H1 (cell line): ENCODE data around the gene RELB.

Experiments used
- BRCA1 ChIP-seq: IDR thresholded peaks from 2 replicates; pipeline ENCODE4 v1.6.1; 2012; ENCODE audit warnings: low read depth, low read length, improper control_type of control experiment
- EZH2 ChIP-seq: fragments of 200-600 bp; sonication (generic); IDR thresholded peaks from 2 replicates; pipeline ENCODE4 v1.7.1; 2012; ENCODE audit warnings: low read depth, mild to moderate bottlenecking, moderate library complexity, low read length, inconsistent platforms; ENCODE audit not compliant: severe bottlenecking
- NRF1 ChIP-seq: IDR thresholded peaks from 2 replicates; pipeline ENCODE4 v1.6.1; 2011; ENCODE audit warnings: mild to moderate bottlenecking, low read depth, low read length, improper control_type of control experiment
- POLR2A ChIP-seq, 2 experiments: IDR thresholded peaks; 1 replicate in 1 of 2; 2 replicates in 1 of 2; pipeline ENCODE4 v1.6.1; 2011; ENCODE audit warnings: low read depth in 2 of 2, low read length in 2 of 2, mild to moderate bottlenecking in 2 of 2; ENCODE audit errors: control extremely low read depth in 1 of 2
- SIX5 ChIP-seq: IDR thresholded peaks from 2 replicates; pipeline ENCODE4 v1.6.1; 2011; ENCODE audit warnings: mild to moderate bottlenecking, low read depth, low read length
- YY1 ChIP-seq: IDR thresholded peaks from 2 replicates; pipeline ENCODE4 v1.6.1; 2011; ENCODE audit warnings: low read depth, mild to moderate bottlenecking, low read length
- ZNF274 ChIP-seq: IDR thresholded peaks from 2 replicates; pipeline ENCODE4 v1.7.0; 2012; ENCODE audit warnings: low read length, borderline replicate concordance; ENCODE audit errors: extremely low read depth
- TF ChIP-seq, protein P1 (sequence below), 3 experiments: IDR thresholded peaks; 1 replicate in 2 of 3; 2 replicates in 1 of 3; pipeline versions ENCODE4 v1.5.1 to v1.6.1; 2011; ENCODE audit warnings: low read length in 3 of 3, mild to moderate bottlenecking in 3 of 3, inconsistent platforms in 2 of 3, low read depth in 1 of 3, moderate library complexity in 1 of 3; ENCODE audit not compliant: insufficient read depth in 1 of 3; ENCODE audit errors: control extremely low read depth in 1 of 3

DNA sequence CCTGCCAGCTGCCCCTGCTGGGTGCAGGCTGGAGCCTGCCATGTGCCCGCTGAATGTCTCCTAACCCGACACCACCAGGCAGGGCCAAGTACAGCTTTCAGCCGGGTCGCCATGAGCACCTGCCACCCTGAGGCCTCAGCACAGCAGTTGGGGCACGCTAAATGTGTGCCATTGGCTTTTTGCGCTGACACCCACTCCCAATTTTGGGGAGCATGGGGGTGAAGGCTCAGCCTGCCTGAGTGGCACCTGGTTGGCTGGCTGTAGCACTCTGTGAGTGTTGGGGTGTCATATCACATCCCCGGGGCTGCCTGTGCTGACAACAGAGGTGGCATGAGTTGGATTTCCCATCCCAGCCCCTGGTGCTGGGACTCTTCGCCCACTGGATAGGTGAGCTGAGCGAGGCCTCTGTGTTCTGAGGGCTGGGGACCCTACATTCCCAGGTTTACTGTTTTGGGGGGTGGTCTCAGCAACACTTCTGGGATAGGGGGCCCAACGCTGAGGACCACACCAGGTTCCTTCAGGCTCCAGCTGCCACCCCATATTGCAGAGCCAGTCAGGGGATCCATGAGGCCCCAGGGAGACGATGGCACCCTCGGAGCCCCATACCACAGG, 7.2 kb upstream of the RELB start:
- TF ChIP-seq YY1 = no peak
- no peak for TF ChIP-seq ZNF274
- TF ChIP-seq, protein P1, sequence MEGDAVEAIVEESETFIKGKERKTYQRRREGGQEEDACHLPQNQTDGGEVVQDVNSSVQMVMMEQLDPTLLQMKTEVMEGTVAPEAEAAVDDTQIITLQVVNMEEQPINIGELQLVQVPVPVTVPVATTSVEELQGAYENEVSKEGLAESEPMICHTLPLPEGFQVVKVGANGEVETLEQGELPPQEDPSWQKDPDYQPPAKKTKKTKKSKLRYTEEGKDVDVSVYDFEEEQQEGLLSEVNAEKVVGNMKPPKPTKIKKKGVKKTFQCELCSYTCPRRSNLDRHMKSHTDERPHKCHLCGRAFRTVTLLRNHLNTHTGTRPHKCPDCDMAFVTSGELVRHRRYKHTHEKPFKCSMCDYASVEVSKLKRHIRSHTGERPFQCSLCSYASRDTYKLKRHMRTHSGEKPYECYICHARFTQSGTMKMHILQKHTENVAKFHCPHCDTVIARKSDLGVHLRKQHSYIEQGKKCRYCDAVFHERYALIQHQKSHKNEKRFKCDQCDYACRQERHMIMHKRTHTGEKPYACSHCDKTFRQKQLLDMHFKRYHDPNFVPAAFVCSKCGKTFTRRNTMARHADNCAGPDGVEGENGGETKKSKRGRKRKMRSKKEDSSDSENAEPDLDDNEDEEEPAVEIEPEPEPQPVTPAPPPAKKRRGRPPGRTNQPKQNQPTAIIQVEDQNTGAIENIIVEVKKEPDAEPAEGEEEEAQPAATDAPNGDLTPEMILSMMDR (IDR thresholded peaks at IDR 0.05; ENCODE audit: control extremely low read depth in 1 of 3, insufficient read depth in 1 of 3, low read depth in 1 of 3, low read length in 3 of 3) = no peak
- TF ChIP-seq BRCA1 = no peak
- TF ChIP-seq POLR2A (IDR thresholded peaks at IDR 0.05; ENCODE audit: control extremely low read depth in 1 of 2, low read depth in 2 of 2, low read length in 2 of 2) = no peak
- no peak for TF ChIP-seq EZH2
- no peak for TF ChIP-seq NRF1
- TF ChIP-seq SIX5 = no peak
